NCI-H2107 treated with DMSO at 0.1 percent for 48 hours (cell line): Measurements from ENCODE around the gene PLEKHG4.

Experiments used
- DNase-seq: peaks from one replicate; lab custom pipeline; 2025; ENCODE audit not compliant: unreplicated experiment; lab: John Stamatoyannopoulos, UW

Gene PLEKHG4, protein sequence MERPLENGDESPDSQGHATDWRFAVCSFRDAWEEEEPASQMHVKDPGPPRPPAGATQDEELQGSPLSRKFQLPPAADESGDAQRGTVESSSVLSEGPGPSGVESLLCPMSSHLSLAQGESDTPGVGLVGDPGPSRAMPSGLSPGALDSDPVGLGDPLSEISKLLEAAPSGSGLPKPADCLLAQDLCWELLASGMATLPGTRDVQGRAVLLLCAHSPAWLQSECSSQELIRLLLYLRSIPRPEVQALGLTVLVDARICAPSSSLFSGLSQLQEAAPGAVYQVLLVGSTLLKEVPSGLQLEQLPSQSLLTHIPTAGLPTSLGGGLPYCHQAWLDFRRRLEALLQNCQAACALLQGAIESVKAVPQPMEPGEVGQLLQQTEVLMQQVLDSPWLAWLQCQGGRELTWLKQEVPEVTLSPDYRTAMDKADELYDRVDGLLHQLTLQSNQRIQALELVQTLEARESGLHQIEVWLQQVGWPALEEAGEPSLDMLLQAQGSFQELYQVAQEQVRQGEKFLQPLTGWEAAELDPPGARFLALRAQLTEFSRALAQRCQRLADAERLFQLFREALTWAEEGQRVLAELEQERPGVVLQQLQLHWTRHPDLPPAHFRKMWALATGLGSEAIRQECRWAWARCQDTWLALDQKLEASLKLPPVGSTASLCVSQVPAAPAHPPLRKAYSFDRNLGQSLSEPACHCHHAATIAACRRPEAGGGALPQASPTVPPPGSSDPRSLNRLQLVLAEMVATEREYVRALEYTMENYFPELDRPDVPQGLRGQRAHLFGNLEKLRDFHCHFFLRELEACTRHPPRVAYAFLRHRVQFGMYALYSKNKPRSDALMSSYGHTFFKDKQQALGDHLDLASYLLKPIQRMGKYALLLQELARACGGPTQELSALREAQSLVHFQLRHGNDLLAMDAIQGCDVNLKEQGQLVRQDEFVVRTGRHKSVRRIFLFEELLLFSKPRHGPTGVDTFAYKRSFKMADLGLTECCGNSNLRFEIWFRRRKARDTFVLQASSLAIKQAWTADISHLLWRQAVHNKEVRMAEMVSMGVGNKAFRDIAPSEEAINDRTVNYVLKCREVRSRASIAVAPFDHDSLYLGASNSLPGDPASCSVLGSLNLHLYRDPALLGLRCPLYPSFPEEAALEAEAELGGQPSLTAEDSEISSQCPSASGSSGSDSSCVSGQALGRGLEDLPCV

DNA sequence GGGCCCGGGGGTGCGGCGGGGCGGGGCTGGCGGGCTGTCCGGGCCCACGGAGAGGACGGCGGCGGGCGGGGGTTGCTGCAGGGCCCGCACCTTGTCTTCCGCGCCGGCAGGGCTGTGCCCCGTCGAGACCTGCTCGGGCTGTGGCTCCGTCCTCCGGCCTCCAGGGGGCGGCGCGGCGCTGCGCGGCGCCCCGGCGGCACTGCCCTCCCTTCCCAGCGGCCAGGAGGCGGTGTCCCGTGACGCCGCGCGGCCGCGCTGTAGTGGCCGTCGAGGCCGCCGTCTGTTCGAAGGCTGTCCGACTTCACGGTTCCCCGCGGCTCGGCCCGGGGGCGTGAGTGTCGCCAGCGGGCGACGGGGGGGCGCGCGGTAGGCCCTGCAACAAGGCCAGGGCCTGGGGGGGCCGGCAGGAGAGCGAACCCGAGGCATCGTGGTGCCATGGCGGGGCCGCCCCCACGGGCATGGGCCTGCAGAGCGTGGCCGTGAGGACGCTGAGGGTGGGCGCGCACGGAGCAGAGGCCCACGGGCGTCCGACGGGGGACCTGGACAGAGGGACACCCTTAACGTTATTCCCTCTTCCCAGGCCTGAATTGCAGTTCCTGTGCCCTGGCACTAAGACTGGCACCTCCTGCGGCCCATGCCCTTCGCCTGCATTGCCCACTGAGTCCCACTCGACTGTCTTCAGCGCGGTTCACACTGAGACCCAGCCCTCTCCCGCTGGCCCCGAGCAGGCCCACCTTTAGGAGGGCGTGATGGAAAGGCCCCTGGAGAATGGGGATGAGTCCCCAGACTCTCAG, at the start of gene PLEKHG4:
Gene PLEKHG4, plus strand, starts transcription at position 237 of the 794 bp plus-strand sequence. Its CDS starts 513 bp downstream, at position 750.
- peak; percentile 32 for DNase-seq

GRCh38 chr16:67229906-67230808, 49.2 kb upstream of the PLEKHG4 start:
- no peak for DNase-seq

GRCh38 chr16:67230809-67231660, 48.3 kb upstream of the PLEKHG4 start:
- no peak for DNase-seq

- DNase-seq, result no peak
These were observed 45.7 kb upstream of the PLEKHG4 start for GRCh38 chr16:67233596-67233995.

GRCh38 chr16:67234180-67234597, 45.1 kb upstream of the PLEKHG4 start:
- no peak for DNase-seq

DNA sequence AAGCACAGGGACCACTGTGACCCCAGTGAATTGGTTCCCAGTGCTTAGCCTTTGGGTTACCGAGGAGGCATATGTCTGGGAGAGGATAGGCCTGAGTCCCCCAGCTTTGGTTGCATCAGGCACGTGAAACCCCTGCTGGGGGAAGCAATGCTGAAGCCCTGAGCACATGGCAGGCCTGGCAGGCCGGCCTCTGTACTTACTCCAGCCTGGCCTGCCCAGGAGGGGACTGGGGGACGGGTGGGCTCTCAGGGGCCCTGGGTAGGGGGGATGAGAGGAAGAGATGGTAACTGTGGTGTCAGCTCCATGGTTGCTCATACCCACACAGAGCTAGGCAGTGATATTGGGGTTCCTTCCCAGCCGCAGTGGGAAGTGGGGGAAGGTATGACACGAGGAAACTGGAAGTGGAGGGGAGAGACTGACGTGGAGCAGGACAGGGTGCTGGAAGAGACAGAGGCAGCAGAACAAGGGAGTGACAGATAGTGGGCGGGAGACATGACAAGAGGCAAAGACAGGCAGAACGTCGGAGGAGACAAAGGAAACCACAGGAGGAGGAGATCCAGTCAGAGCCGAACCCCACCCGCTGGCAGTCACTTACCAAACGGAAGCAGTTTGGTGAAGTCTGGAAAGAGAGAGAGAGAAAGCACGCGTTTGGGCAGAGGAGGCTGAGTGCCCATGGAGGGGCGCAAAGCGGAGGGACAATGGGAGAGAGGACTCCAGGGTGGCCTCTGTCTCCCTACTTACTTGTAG, 43.3 kb upstream of the PLEKHG4 start:
- DNase-seq, result no peak

DNA sequence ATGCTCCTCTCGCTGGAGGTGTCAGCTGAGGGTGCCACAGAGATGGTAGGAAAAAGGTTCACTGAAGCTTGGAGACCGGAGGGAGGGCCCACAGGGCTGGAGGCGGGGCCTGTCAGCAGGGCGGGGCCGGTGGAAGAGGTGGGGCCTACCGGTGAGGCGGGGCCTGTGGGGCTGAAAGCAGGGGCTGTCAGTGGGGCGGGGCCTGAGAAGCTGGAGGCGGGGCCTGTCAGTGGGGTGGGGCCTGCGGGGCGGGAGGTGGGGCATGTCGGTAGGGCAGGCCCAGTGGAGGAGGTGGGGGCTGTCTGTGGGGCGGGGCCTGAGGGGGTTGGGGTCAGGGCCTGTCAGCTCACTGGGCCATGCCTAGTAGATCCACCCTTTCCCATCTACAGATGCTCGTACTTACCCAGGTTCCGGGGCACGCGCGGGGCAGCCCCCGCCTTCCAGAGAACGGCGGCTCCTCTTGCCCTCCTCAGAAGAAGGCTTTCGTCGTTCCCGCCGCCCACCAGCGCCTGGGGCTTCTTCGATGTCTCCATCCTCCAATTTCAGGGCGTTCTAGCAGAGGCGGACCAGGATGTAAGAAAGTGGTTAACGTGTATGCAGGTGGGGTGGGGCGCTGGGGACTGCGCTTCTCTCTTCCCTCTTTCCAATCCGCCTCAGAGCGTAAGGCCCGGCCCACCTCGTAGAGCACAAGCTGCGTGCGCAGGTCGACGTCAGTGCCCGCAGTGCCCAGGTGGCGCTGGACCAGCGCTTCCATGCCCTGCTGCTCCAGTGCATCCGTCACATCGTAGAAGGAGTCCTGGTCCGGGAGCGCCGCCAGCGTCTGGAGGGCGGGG, 42.6 kb upstream of the PLEKHG4 start:
- DNase-seq, result no peak

- no peak for DNase-seq
These were observed 41.7 kb upstream of the PLEKHG4 start for GRCh38 chr16:67237396-67238277.

DNA sequence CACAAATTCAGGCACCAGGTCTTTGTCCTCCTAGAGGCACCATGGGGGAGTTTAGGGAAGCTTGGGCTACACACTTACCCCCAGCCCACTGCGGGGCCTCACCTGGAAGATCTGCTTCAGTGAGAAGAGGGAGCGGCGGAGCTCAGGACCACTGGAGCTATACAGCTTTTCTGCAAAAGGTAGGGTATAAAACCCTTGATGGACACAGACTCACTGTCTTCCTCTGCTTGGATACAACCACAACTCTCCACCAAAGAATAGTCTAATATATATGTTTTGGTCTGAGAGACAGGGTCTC, 41.1 kb upstream of the PLEKHG4 start:
- DNase-seq, result no peak

DNA sequence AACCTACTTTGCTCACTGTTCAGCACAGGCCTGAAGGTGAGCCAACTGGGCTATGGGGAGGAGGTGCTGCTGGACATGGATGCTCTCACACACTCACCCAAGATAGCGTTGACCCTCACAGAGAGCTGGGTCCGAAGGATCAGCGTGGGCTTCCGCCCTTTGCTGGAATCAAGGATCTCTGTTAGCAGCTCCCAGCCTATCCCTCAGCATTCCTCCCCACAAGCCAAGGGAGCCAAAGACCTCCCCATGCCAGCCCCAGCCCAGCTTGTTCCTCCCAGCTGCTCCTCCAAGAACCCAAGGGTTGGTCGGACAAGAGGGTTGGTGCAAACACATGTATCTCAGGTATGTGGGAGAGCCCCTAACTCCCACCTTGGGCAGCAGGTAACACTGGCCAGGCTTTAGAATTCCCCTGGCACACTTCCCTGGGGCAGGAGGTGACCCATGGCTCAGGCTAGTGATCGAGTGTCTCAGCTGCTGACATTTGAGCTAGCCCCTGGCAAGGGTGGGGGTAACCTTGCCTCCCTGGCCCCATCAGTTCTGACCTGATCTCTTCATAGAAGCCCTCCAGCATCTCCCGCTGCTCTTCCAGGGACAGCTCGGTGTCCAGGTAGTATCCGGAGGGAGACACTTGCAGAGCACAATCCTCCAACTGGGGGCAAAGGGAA, 40.4 kb upstream of the PLEKHG4 start:
- no peak for DNase-seq

GRCh38 chr16:67240506-67240905, 38.8 kb upstream of the PLEKHG4 start:
- DNase-seq, result no peak

- DNase-seq, result no peak
These were observed 38.1 kb upstream of the PLEKHG4 start for GRCh38 chr16:67241008-67241900.

GRCh38 chr16:67242138-67242730, 37.1 kb upstream of the PLEKHG4 start:
- no peak for DNase-seq

DNA sequence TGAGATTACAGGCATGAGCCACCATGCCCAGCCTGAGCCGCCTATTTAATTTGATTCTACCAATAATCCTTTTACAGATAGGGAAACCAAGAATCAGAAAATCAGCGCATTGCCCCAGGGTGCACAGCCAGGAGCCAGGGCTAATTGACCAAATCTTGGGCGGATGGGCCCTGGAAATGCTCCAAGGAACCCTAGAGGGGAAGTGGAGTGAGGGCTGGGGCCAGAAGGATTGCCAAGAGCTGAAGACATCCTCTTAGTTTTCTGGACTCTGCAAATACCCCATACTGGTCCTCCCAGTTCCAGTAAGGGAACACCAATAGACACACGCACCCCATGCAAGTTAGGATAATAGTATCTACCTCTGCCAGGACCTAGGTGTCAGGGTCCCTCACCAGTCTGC, 35.9 kb upstream of the PLEKHG4 start:
- DNase-seq, result no peak
